Activated T-cell treated with anti-CD3 and anti-CD28 coated beads for 24 hours (primary cell): ENCODE measurements around the gene NSD2.
"Not testable (repeated sequence)": the region's sequence is repeated elsewhere in the genome, so short reads cannot be mapped to it uniquely, and the experiment has no call there.

Source experiments
- DNase-seq: peaks from one replicate; pipeline ENCODE4 v3.0.0-alpha.2; 2020; ENCODE audit warnings: low read depth

NSD2 gene

DNA sequence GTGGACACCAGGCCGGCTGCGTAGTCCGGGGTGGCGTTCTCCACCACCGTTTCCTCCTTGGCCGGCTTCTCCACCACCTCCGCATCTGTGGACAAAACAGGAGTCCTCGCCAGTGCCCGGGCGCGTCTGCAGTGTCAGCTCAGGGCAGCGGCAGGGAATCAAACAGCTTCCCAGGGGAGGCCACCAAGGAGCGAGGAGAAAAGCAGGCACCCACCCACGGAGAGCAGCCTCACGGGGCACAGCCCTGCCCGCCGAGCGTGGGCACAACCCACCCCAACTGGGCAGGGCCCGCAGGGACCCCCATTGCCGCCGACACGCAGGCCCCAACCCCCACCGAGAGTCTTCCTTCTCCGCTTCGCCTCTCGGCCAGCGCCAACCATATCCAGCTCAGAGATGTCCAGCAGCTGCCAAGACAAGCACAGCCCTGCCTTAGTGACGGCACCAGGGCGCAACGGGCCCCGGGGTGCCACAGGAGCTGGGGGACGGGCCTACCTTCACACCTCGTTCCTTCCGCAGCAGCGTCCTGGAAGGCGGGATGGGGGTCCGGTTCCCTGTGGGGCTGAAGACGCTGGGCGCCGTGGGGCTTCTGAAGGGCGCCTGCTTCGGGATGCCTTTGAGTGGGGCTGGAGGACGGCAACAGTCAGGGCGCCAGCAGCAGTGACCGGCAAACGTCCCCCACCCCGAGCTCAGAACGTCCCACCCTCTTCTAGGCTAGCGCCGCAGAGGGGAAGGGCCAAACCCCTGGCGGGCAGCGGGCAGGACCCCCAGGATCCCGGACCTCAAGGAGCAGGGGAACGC, 114.8 kb downstream of the NSD2 start:
- DNase-seq, result no peak

DNA sequence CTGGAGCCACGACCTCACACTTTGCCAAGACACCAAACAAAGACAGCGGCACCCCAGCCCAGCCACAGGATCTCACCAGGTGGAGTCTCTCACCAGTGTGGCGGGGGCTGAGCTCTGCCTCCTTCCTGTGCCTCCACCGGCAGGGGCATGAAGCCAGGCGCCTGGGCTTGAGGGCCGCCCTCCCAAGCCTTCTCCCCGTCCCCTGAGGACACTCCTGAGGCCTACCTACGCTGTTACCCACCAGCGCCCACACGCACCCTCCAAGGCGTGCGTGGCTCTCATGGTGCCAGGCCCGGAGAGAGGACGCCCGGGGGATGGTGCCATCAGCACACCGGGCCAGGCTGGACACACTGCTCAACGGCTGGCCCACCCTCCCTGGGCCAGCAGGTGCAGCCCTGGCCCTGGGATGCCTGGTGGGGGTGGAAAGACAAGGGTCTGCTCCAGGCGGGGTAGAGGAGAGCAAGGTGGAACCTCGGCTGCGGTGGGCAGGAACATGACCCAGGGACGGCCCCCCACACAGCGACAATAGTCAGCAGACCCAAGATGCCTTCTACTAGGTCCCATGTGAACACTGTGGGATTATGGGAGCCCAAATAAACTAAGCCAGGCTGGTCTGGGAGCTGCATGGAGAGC, 115.5 kb downstream of the NSD2 start:
- no peak for DNase-seq

DNA sequence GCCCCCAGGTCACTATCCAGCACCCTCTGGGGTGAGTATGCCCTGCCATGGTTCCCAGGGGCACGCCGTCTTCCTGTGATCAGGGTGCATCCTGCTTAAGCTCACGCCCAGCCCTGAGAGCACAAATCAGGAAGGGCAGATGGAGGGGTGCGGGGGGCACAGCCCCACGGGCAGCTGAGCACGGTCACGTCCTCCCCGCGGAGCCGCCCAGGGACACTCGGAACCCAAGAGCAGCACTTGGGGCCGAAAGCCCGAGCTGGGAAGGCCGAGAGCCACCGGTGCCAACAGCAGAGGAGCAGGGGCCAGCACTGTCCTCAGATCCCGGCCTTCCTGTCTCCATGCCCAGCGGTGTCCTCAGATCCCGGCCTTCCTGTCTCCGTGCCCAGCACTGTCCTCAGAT, 116.1 kb downstream of the NSD2 start:
- DNase-seq, result no peak

DNA sequence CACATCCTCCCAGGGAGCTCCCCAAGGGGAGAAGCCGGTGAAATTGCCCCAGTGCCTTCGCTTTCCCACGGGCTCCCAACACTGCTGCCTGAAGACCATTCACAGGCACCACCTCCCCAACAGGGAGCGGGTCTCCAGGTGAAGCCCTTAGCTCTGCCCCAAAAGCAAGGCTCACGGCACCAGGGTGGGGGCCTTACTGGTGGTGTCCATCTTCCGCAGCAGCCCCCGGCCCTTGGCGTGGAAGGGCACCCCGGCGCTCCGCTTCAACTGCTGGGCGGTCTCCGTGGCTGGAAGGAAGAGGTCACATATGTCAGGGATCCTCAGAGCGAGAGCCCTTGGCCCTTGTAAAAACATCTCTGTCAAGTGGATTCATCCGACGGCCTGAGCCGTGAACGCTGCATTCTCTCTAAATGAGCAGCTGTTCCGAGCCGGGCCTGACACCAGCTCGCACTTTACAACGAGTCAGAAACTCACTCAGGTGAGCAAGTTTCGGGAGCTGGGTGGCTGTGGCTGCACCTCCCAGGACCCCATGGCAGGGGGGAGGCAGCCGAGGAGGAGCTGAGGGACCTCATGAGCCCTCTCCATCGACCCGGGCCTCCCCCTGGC, 116.6 kb downstream of the NSD2 start:
- no peak for DNase-seq

DNA sequence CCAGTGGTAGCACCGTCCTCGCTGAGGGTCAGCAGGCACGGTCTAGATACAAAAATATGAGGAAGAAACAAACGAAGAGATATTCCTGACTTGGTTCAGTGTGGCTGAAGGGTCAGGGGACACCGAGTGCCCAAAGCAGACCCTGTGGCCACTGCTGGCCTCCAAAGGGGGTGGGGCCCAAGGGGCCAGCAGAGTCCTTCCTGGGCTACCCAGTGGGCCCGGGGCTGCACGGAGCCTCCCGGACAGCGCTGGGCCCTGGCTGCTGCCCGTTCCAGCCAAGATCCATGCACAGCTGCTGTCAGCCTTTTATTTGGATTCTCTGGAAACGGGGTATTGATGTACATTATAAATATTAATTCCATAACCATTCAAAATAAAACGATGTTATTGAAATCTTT, 117.1 kb downstream of the NSD2 start:
- no peak for DNase-seq

DNA sequence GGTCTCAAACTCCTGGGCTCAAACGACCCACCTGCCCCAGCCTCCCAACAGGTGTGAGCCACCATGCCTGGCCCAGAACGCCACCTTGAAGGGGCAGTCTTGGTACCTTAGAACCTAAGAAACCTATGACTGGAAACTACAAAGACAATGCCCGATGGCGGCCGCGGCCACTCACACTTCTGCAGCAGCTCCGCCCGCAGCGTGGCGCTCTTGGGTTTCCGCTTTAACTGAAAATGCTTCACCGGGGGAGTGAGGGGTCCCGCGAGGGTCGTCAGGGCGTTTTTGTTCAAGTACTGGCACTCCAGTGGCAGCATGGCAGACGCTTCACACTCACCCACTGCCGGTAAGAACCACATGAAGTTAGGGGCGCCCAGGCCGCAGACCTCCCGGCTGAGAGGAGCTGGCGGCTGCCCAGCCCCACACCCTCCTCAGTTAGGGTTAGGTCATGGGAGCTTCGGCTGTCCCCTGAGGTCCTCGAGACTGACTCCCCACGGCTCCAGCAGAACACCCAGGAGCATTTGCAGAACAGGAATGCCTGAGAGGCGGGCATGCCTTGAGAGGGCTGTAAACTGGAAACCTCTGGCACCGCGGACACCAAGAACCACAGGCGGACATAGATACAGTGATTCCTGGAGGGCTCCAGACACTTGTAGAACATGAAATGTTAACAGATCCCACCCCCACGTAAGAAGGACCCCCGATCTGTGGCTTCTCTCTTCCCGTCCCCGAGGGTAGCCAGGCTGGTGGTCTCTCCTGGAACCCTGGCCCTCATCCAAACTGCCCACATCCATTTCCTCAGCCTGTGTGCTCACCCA, 118.5 kb downstream of the NSD2 start:
- DNase-seq, result no peak

DNA sequence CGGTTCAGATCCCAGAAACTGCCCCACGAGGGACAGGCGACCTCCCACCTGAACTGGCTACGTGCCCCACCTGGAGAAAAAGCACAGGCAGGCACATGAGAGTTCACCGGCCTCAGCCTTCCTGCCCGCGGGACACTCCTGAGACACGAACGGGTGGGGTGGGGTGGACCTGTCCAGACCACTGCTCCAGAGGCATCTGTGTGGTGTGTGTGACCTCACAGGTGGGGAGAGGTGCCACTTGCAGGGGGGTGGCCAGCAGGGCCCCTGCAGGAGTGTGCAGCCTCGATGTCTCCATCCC, 119.1 kb downstream of the NSD2 start:
- no peak for DNase-seq

DNA sequence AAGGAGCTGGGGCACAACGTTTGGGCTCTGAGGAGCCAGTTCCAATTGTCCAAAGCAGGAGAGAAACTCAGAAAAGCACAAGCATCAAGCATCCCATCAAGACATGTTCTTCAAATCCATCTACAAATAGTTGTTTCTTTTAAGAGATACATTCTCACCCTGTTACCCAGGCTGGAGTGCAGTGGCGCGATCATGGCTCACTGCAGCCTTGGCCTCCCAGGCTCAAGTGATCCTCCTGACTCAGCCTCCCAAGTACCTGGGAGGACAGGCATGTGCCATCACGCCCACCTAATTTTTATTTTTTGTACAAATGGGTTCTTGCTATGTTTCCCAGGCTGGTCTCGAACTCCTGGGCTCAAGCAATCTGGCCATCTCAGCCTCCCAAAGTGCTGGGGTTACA, 119.5 kb downstream of the NSD2 start:
- DNase-seq, result no peak

DNA sequence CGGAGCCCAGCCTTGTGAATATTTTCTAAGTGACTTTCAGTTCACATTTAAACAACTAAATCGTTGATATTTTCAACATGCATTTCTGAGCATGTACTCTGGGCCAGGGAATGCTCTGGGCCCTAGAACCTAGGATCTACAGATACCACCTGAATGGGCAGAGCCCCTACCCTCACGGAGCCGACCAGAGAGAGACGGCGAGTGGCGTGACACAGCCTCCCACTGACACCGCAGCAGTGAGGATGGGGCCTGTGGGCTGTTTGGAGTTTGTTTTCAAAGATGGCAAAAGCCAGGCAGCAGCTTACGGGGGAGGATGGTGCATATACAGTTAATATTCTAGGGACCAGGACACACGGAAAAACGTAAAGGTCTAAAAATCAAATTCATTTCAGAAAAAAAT, 119.9 kb downstream of the NSD2 start:
- no peak for DNase-seq

DNA sequence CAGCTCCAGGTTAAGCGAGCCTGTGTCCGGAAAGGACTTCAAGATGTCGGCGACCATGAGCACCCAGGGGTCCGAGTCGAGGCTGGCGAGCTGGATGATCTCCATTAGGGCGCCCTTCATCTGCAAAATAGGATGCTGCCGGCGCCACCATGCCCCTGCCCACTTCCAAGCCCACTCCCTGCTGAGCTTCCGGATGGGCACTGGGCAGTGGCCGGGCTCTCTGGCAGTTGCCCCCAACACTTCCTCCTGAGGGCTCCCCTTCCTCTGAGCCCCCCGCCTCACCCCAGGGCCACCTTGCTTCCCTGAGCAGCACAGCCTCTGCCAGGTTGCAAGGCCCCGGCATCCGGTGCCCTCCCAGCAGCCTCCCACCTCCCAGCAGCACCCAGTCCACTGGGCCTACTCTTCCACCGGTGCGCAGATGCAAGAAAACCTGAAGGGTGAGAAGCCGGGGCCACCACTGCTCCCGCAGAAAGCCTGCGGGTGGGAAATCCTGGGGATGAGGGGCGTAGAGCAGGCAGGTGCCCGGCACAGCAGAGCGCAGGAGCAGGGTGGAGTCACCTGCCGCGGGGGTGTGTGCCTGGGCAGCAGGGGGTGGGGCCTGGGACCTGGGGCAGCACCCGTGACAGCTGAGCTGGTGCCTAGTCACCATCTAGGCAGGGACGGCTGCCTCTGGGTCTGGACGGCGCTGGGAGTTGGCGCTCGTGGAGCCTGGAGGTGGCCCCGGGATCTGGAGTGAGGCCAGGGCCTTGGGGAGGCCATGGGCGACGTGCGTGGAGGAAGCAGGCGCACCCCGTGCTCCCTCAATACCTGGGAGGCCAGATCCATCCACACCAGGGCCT, 120.6 kb downstream of the NSD2 start:
- DNase-seq, result no peak

DNA sequence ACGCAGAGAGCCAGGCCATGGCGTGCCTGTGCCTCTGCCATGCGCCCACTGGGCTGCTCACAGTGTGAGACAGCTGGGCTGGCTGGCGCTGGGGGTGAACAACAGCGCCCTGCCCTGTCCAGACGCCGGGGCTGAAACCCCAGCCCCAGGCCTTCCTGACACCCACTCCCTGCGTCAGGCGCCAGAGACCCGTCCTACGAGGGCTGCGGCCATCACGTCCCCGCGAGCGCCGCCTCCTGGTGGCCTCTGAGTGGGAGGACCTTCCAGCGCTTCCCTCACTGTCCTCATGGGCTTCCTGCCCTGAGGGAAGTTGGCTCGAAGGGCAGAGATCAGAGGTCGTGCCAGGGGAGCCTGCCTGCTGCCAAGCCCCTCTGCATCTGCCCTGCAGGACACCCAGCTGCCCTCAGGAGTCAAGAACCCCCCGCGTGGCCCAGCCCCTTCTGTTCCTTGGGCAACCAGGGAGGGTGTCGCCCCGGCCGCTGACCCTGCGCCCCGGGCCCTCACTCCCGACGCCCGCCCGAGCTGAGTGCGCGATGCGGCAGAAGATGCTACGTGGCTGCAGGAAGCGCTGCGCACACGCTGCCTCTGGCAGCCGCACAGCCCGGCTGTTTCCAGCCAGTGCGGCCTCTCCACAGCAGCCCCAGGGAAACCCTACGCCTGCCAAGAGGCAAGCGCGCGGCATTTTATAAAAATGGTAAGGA, 121.4 kb downstream of the NSD2 start:
- DNase-seq, result no peak

DNA sequence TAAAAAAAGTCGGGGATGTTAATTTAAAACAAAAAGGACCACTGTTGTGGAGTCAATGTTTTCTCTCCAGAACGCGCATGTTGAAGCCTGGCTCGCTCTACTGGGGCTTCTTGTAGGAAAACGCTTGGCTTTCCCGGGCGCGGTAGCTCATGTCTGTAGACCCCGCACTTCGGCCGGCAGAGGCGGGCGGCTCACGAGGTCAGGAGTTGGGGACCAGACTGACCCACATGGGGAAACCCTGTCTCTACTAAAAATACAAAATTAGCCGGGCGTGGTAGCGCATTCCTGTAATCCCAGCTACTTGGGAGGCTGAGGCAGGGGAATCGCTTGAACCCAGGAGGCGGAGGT, 122.0 kb downstream of the NSD2 start:
- no peak for DNase-seq

DNA sequence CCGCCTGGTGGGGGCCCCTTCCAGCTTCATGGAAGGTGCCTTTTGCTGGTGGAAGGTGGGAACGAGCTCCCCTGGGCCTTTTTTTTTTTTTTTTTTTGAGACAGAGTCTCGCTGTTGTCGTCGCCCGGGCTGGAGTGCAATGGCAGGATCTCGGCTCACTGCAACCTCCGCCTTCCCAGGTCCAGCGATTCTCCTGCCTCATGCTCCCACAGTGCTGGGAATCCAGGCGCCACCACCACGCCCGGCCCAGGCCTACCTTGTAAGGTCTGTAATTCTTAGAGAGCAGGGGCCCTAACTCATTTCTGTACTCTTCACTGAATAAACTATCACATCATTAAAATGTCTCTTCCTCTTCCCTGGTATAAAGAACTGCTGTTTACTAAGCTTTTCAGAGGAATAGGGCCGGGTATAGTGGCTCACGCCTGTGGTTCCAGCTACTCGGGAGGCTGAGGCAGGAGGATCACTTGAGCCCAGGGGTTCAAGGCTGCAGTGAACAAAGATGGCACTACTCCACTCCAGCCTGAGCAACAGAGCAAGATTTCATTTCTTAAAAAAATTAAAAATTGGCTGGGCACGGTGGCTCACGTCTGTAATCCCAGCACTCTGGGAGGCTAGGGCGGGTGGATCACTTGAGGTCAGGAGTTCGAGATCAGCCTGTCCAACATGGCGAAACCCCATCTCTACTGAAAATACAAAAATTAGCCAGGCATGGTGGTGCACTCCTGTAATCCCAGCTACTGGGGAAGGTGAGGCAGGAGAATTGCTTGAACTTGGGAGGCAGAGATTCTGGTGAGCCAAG, 122.7 kb downstream of the NSD2 start:
- DNase-seq, result not testable (repeated sequence)

DNA sequence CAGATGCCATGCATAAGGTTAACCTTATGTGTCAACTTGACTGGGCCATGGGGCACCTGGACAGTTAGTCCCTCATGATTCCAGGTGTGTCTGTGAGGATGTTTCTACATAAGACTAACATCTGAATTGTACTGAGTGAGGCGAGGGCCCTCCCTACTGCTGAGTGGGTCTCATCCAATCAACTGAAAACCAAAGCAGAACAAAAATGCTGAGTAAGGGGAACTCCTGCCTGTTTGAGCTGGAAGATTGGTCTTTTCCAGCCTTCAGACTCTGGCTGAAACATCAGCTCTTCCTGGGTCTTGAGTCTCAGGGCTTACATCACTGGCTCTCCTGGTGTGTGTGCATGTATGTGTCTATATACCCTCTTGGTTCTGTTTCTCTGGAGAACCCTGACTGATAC, 123.7 kb downstream of the NSD2 start:
- DNase-seq, result no peak

DNA sequence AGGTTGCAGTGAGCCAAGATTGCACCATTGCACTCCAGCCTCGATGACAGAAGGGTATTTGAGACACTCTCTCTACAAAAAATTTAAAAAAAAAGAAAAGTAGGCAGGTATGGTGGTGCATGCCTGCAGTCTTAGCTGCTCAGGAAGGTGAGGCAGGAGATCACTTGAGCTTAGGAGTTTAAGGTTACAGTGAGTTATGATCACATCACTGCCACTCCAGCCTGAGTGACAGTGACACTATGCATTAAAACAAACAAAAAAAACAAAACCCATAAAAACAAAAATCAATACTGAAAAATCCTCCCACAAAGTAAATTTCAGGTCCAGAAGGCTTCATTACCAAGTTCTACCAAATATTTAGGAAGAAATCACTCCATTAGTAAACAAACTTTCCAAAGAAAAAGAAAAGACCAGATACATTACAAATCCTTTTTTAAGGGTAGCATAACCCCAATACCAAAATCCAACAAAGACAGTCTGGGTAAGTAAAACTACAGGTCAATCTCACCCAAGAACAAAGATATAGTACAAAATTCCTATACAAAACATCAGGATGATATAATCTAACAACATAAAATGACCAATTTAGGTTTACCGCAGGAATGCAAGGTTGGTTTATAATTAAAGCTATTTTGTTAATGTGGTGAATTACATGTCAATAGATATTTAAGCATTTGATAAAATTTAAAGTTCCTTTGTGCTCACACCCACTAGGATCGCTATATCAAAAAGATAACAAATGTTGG, 125.8 kb downstream of the NSD2 start:
- DNase-seq, result no peak

DNA sequence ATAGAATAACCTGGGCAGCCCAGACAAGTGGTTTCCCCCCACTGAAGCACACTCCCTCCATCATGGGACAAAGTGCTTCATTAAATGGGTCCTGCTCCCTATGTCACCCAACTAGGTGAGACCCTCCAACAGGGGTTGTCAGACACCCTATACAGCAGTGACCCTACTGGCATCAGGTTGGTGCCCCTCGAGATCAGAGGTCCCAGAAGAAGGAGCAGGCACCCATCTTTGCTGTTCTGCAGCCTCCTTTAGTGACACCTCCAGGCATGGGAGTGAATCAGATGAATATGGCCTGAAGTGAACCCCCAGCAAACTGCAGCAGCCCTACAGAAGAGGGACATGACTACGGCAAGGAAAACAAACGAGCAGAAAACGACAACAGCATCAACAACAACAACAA, 126.5 kb downstream of the NSD2 start:
- DNase-seq, result no peak

DNA sequence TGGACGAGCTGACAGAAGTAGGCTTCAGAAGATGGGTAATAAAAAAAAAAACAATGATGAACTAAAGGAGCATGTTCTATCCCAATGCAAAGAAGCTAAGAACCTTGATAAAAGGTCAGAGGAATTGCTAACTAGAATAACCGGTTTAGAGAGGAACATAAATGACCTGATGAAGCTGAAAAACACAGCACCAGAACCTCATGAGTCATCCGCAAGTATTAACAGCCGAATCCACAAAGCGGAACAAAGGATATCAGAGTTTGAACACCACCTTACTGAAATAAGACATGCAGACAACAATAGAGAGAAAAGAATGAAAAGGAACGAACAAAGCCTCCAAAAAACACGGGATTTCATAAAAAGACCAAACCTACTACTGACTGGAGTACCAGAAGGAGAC, 127.1 kb downstream of the NSD2 start:
- no peak for DNase-seq

DNA sequence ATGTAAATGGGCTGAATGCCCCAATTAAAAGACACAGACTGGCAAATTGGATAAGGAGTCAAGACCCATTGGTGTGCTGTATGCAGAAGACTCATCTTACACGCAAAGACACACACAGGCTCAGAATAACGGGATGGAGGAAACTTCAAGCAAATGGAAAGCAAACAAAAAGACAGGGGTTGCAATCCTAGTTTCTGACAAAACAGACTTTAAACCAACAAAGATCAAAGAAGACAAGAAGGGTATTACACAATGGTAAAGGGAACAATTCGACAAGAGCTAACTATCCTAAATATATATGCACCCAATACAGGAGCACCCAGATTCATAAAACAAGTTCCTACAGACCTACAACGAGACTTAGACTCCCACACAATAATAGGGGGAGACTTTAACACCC, 128.1 kb downstream of the NSD2 start:
- not testable (repeated sequence) for DNase-seq

DNA sequence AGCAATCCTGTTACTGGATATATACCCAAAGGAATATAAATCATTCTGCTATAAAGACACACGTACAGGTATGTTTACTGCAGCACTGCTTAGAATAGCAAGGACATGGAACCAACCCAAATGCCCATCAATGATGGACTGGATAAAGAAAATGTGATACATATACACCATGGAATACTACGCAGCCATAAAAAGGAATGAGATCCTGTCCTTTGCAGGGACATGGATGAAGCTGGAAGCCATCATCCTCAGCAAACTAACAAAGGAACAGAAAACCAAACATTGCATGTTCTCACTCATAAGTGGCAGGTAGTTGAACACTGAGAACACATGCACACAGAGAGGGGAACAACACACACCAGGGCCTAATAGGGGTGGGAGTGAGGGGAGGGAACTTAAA, 132.2 kb downstream of the NSD2 start:
- DNase-seq, result not testable (repeated sequence)

DNA sequence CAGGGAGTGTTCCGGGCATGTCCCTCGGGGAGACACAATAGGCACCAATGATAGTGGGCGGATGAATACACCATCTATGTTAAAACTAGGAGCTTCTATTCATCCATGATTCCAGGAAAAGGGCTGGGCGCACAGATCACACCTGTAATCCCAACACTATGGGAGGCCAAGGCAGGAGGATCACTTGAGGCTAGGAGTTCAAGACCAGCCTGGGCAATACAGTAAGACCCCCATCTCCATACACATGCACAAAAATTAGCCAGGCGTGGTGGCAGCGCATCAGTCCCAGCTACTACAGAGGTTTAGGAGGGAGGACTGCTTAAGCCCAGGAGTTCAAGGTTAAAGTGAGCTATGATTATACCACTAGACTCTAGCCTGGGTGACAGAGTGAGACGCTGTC, 135.2 kb downstream of the NSD2 start:
- DNase-seq, result no peak
